Caco-2 (cell line): ENCODE results near the gene VDAC2. TPM values are rescaled to one million over a fixed set of nuclear protein-coding genes. Genes with fewer than 3 reads are reported as not detected.

ENCODE experiments used
- BruUV-seq: library from RNA; stranded (reverse); fragments of 400-500 nt; replicated peaks from 2 replicates; lab custom pipeline; 2021; lab: Mats Ljungman, UMichigan
- CTCF ChIA-PET: fragments of 300-600 bp; sonication (Branson Sonifier 250); formaldehyde crosslinking; loops from one replicate; lab custom pipeline; 2022; ENCODE audit warnings: antibody characterized with exemption; lab: Charles Lee
- POLR2A ChIA-PET: fragments of 300-600 bp; sonication (Branson Sonifier 250); formaldehyde crosslinking; loops from one replicate; lab custom pipeline; 2022; ENCODE audit warnings: antibody characterized with exemption; lab: Charles Lee
- DNase-seq, 2 experiments: peaks; one replicate each; pipeline versions ENCODE4 v3.0.0 to v3.0.0-alpha.2; 2020 to 2022
- H3K27me3 ChIP-seq: replicated peaks from 2 replicates; pipeline ENCODE4 v1.6.0; 2011; ENCODE audit warnings: low read length; ENCODE audit not compliant: control insufficient read depth, insufficient read depth
- H3K36me3 ChIP-seq: 2 replicates; pipeline ENCODE4 v1.5.1; 2011; ENCODE audit warnings: low read length; ENCODE audit not compliant: control insufficient read depth, insufficient read depth
- H3K4me1 ChIP-seq: fragments of 250-450 bp; sonication (Bioruptor Pico); 2 replicates; pipeline ENCODE4 v1.5.1; 2020; ENCODE audit warnings: mild to moderate bottlenecking
- H3K4me3 ChIP-seq: 2 replicates; pipeline ENCODE4 v1.5.1; 2011; ENCODE audit warnings: low read depth, mild to moderate bottlenecking, control low read depth, low read length
- H3K9me3 ChIP-seq: fragments of 250-450 bp; sonication (Bioruptor Pico); 2 replicates; pipeline ENCODE4 v1.5.1; 2020; ENCODE audit warnings: mild to moderate bottlenecking, moderate library complexity
- H3K27ac Mint-ChIP-seq: one replicate; pipeline ENCODE4 v1.8.0; 2022; ENCODE audit warnings: mixed read lengths; ENCODE audit not compliant: unreplicated experiment
- H3K27me3 Mint-ChIP-seq: one replicate; pipeline ENCODE4 v1.8.0; 2022; ENCODE audit warnings: mixed read lengths; ENCODE audit not compliant: insufficient read depth, unreplicated experiment
- H3K36me3 Mint-ChIP-seq: one replicate; pipeline ENCODE4 v1.8.0; 2022; ENCODE audit warnings: mild to moderate bottlenecking, mixed read lengths; ENCODE audit not compliant: insufficient read depth, unreplicated experiment
- H3K4me1 Mint-ChIP-seq: one replicate; pipeline ENCODE4 v1.8.0; 2022; ENCODE audit warnings: low read depth, mixed read lengths; ENCODE audit not compliant: unreplicated experiment
- H3K4me3 Mint-ChIP-seq: one replicate; pipeline ENCODE4 v1.8.0; 2022; ENCODE audit warnings: mild to moderate bottlenecking, moderate library complexity, mixed read lengths; ENCODE audit not compliant: unreplicated experiment
- H3K9me3 Mint-ChIP-seq: one replicate; pipeline ENCODE4 v1.8.0; 2022; ENCODE audit warnings: mixed read lengths; ENCODE audit not compliant: unreplicated experiment
- intact Hi-C: fragments of 100-400 bp; cut with micrococcal nuclease; formaldehyde crosslinking; loops from one replicate; pipeline ENCODE4 v1.10.0; 2022; ENCODE audit not compliant: unreplicated experiment
- total RNA-seq: library from RNA; stranded (reverse); gene quantifications from 2 replicates; pipeline ENCODE4 v1.2.3, GENCODE V29; 2022
- TF ChIP-seq, protein P1 (sequence below), 2 experiments: fragments of 200-600 bp in 1 of 2; IDR thresholded peaks; 1 replicate in 1 of 2; 2 replicates in 1 of 2; pipeline versions ENCODE4 v1.5.1 to v1.8.0; 2011 to 2022; ENCODE audit warnings: antibody characterized with exemption in 1 of 2, control low read depth in 1 of 2, inconsistent platforms in 1 of 2, low read depth in 1 of 2, low read length in 1 of 2, mild to moderate bottlenecking in 1 of 2, moderate library complexity in 1 of 2; ENCODE audit not compliant: insufficient read depth in 1 of 2, severe bottlenecking in 1 of 2, unreplicated experiment in 1 of 2

Gene VDAC2
- total RNA-seq, 1 experiment from 2014 or later = 244 TPM

DNA sequence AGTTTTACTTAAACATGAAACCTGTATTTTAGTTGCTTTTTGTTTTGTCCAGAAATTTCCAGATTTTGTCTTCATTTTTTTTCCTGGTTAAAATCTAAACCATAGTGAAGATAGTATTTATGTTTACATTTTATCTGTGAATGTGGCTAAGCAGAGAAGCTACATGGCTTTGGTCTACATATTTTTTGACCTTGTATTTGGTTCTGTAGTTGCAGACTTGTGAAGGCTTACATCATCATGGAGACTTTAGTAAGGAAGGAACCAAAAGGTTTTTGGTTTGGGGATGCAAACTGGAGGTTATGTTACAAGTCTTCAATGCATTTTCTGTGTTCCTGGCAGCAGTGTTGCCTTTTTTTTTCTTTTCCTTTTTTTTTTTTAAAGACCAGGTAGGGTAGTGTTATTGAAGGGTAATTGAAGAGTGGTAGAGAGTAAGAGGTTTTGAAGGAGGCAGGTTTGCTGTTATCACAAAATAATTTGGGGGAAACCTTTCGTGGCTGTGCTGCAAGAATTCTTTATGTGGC is 30.9 kb upstream of the VDAC2 start:
- ChIA-PET CTCF (no interaction called here), POLR2A (no interaction called here)
- Mint-ChIP-seq H3K27me3 (no peaks in the 10 kb centered on the region), H3K4me3 (no peak overlapping the region), H3K9me3 (no peaks in the 10 kb centered on the region), H3K4me1 (no peaks in the 10 kb centered on the region), H3K27ac (peak overlapping the region; percentile 37), H3K36me3 (peaks cover 24% of the 10 kb centered on the region)
- DNase-seq = no peak
- H3K4me3 ChIP-seq = no peak overlapping the region
- no peaks in the 10 kb centered on the region for H3K9me3 ChIP-seq
- BruUV-seq = no TSS peak
- H3K36me3 ChIP-seq = no peaks in the 10 kb centered on the region
- TF ChIP-seq, protein P1, sequence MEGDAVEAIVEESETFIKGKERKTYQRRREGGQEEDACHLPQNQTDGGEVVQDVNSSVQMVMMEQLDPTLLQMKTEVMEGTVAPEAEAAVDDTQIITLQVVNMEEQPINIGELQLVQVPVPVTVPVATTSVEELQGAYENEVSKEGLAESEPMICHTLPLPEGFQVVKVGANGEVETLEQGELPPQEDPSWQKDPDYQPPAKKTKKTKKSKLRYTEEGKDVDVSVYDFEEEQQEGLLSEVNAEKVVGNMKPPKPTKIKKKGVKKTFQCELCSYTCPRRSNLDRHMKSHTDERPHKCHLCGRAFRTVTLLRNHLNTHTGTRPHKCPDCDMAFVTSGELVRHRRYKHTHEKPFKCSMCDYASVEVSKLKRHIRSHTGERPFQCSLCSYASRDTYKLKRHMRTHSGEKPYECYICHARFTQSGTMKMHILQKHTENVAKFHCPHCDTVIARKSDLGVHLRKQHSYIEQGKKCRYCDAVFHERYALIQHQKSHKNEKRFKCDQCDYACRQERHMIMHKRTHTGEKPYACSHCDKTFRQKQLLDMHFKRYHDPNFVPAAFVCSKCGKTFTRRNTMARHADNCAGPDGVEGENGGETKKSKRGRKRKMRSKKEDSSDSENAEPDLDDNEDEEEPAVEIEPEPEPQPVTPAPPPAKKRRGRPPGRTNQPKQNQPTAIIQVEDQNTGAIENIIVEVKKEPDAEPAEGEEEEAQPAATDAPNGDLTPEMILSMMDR (IDR thresholded peaks at IDR 0.05; ENCODE audit: insufficient read depth in 1 of 2, low read depth in 1 of 2, low read length in 1 of 2, severe bottlenecking in 1 of 2, unreplicated experiment in 1 of 2) = no peak
- H3K27me3 ChIP-seq = no peaks in the 10 kb centered on the region
- intact Hi-C loops = no loop called here
- H3K4me1 ChIP-seq = peaks cover under 1% of the 10 kb centered on the region; the same call in 1 of the 2 replicates

DNA sequence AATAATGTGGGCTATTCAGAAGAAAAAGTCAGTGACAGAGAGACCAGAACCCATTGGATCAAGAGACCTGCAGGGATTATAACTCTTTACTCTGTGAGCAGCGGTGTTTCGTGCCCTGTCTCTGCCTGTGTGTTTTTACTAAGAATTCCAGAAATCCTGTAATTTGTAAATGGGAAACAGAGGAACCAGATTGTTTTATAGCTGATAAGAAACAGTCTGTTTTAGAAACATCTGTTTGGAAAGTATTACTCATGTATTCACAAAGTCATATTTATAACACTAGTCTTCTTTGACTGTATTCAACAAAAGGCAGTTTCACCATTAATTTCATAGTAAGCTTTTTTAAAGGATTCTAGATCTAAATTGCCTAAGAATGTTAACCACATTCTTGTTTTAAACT is 30.0 kb upstream of the VDAC2 start:
- H3K4me1 ChIP-seq = peaks cover 8% of the 10 kb centered on the region; the same call in 1 of the 2 replicates
- no peak overlapping the region for H3K4me3 ChIP-seq
- no peaks in the 10 kb centered on the region for H3K9me3 ChIP-seq
- POLR2A ChIA-PET = no interaction called here
- H3K27me3 ChIP-seq = no peaks in the 10 kb centered on the region
- intact Hi-C loops = no loop called here
- H3K36me3 ChIP-seq = no peaks in the 10 kb centered on the region
- Mint-ChIP-seq H3K36me3 (peaks cover 20% of the 10 kb centered on the region), H3K4me3 (no peak overlapping the region), H3K4me1 (no peaks in the 10 kb centered on the region), H3K27me3 (no peaks in the 10 kb centered on the region), H3K27ac (no peak overlapping the region), H3K9me3 (no peaks in the 10 kb centered on the region)
- BruUV-seq = no TSS peak
- DNase-seq = no peak
- CTCF ChIA-PET = no interaction called here
- TF ChIP-seq, protein P1 (IDR thresholded peaks at IDR 0.05; ENCODE audit: insufficient read depth in 1 of 2, low read depth in 1 of 2, low read length in 1 of 2, severe bottlenecking in 1 of 2, unreplicated experiment in 1 of 2) = no peak

DNA sequence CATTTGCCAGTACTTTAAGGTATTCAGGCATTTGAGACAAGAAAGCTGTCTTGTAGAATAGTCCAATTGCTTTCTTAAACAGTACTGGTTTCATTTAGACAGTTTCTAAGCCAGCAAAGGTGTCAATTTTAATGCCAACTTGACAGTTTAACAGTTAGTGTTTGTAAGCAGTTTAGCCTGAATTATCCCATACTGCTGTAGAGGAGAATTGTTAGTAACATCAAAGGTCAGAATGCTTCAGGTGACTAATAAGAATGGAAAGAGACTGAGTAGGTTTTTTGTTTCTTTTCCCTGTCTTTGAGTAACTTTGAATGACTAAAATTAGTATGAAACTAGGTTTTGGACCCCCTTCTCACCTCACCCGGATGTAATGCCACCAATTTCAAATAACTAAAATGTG is 29.5 kb upstream of the VDAC2 start:
- H3K4me1 ChIP-seq = peaks cover 8% of the 10 kb centered on the region; the same call in 1 of the 2 replicates
- H3K9me3 ChIP-seq = no peaks in the 10 kb centered on the region
- no peaks in the 10 kb centered on the region for H3K36me3 ChIP-seq
- ChIA-PET CTCF (no interaction called here), POLR2A (no interaction called here)
- Mint-ChIP-seq H3K27me3 (no peaks in the 10 kb centered on the region), H3K4me3 (no peak overlapping the region), H3K4me1 (peaks cover 4% of the 10 kb centered on the region), H3K27ac (no peak overlapping the region), H3K9me3 (no peaks in the 10 kb centered on the region), H3K36me3 (peaks cover 18% of the 10 kb centered on the region)
- intact Hi-C loops = no loop called here
- BruUV-seq = no TSS peak
- DNase-seq = no peak
- no peak overlapping the region for H3K4me3 ChIP-seq
- TF ChIP-seq, protein P1 (IDR thresholded peaks at IDR 0.05; ENCODE audit: insufficient read depth in 1 of 2, low read depth in 1 of 2, low read length in 1 of 2, severe bottlenecking in 1 of 2, unreplicated experiment in 1 of 2) = no peak
- H3K27me3 ChIP-seq = no peaks in the 10 kb centered on the region
